T-helper 2 cell treated with Interferon-gamma antibody and Interleukin-4, amounts not matched to agents 100 ng/mL and 5 ng/mL, for 36 hours (primary cell): Measurements from ENCODE around the gene RHD. TPM values are rescaled to one million over a fixed set of nuclear protein-coding genes. Genes with fewer than 3 reads are reported as not detected.
"Not testable (repeated sequence)": the region's sequence is repeated elsewhere in the genome, so short reads cannot be mapped to it uniquely, and the experiment has no call there.

Experiments
- intact Hi-C: fragments of 100-400 bp; cut with micrococcal nuclease; formaldehyde crosslinking; loops from one replicate; pipeline ENCODE4 v1.15.1; 2023
- total RNA-seq: library from RNA; stranded (reverse); gene quantifications from 2 replicates; pipeline ENCODE4 v1.2.3, GENCODE V29; 2022

The RHD gene
- total RNA-seq: not detected in 2 replicates

DNA sequence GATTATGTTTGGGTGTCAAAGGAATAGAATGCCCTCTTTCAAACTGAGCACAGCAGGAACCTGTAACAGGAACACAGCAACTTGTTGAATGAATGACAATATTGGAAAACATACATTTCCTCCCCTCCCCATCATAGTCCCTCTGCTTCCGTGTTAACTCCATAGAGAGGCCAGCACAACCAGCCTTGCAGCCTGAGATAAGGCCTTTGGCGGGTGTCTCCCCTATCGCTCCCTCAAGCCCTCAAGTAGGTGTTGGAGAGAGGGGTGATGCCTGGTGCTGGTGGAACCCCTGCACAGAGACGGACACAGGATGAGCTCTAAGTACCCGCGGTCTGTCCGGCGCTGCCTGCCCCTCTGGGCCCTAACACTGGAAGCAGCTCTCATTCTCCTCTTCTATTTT lies at the start of gene RHD:
Gene RHD, plus strand, starts transcription at position 272 of the 400 bp plus-strand sequence. Its CDS starts 39 bp downstream, at position 311.
- intact Hi-C loops: not testable (repeated sequence)

DNA sequence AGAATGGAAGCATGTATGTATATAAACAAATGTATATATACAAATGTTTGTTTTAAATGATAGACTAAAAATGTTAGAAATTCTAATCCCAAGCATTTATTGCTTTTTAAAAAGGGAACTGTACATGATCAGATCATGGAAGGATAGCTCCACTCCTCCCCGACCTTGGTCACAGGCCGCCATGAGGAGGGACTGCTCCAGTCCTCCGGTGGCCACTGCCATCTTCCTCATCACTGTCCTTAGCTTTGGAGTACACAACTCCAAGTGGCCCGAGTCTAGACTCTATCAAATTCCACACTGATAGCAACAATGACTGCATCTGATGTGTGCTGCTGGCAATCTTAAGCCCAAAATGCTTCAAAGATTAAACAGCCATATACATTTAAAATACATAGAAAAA lies 49.7 kb upstream of the RHD start:
- intact Hi-C loops: no loop called here

DNA sequence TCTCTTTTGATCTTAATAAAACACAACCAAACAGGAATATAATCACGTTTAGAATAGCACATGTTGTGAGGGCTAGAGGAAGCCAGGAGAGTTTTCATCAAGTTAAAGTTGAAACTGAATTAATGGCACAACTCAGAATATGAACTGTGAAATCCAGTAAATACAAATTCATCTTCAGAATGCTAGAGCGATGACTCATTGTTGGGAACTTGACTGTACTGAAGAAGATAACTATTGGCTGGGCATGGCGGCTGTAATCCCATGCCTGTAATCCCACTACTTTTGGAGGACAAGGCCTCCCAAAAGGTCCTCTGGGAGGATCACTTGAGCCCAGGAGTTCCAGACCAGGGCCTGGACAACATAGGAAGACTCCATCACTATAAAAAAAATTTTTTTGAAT lies 48.8 kb upstream of the RHD start:
- intact Hi-C loops: no loop called here

DNA sequence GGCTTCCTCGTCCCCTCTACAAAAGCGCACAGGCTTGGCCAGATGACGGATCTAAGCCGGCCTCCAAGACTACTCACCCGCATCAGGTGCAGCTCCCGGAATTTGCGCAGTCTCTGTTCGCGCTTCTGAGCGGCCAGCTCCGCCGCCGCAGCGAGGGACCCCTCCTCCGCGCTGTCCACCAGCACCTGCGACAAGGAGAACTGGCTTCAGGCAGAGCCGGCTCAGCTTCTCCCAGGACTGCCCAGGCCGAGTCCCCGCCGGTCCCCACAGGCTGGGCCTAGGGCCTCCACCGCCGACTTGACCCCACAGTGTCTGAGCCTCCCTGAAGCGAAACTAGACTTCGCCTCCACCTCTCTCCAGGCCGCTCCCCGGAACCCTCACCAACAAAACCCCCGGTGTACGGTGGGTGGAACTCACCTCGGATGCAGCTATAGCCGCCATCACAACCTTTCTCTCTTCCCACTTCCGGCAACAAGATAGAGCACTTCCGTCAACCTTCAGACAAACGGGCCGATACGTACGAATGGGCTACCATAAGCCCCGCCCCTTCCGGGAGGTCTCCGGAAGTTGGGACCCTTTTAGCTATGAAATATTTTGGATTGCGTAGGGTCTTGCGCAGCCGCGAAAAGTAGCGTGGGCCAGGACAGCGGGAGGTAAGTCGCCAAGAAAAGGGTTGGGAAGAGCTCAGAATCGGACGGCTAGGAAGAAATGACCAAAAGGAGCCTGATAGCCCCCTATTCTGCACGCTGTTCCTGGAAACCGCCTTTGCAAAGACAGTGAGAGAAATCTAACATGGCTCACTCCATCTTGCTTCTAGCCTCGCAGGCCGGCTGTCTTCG lies 40.1 kb upstream of the RHD start, which contains the start of gene SYF2:
Gene SYF2, minus strand, starts transcription at position 476 of the 839 bp plus-strand sequence. Its CDS starts 35 bp downstream, at position 441.
- intact Hi-C loops: loop anchor here (1.0 to 2.0 kb wide), 5 partner anchors 8 to 729 kb away; partner anchors contain the start of genes RCAN3, RSRP1 and SRRM1

DNA sequence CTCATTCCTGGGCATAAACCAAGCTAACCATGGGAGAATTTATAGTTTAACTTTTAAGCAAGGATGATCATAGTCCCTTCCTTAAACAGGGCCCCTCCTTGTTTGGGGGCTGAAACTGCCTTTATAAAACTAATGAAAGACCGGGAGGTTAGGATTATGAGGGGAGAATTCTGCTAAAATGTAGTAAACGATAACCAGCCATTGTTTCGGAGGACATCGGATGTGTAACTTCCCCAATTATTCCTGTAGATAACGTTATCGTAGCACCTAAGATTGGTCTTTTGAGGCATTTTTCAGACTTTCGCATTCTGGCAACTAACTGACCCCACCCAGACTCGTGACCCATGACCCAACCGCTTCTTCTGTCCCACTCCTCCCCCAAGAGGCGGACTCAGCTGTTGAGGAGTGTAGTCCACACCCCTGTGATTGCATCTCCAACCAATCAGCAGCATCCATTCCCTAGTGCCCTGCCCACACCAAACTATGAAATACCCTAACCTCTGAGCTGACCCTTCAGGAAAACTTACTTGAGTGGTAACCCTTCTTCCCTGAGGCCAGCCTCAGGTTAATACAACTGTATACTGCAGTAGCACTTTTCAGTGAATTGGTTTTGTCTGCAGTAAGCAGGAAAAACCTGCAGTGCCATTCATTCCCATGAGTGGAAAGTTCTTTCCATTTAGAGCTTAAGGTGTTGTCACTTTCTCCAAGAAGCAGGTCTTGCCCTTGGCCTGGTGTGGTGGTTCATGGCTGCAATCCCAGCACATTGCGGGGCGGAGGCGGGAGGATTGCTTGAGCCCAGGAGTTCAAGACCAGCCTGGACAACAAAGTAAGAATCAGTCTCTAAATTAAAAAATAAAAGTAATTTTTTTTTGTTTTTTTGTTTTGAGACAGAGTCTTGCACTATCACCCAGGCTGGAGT lies 39.2 kb upstream of the RHD start:
- intact Hi-C loops: loop anchor here (1.0 to 2.0 kb wide), 5 partner anchors 7 to 730 kb away; partner anchors contain the start of genes RCAN3, RSRP1 and SRRM1

DNA sequence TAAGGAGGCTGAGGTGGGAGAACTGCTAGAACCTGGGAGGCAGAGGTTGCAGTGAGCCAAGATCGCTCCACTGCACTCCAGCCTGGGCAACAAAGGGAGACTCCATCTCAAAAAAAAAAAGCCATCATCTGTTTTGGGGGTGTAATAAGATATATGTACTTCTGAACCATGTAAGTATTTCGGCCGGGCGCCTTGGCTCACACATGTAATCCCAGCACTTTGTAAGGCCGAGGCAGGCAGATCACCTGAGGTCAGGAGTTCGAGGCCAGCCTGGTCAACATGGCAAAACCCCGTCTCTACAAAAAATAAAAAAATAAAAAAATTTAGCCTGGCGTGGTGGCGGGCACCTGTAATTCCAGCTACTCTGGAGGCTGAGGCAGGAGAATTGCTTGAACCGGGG lies 36.9 kb upstream of the RHD start:
- intact Hi-C loops: not testable (repeated sequence)

DNA sequence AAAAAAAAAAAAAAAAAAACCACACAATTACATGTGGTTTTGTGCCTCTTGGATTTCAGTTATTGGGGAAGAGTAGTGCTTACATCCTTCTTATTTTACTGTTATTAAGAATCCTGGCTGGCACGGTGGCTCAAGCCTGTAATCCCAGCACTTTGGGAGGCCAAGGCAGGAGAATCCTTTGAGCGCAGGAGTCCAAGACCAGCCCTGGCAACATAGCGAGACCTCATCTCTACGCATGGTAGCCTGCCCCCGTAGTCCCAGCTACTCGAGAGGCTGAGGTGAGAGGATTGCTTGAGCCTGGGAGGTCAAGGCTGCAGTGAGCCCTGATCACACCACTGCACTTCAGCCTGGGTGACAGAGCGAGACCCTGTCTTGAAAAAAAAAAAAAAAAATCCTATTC lies 36.0 kb upstream of the RHD start:
- intact Hi-C loops: not testable (repeated sequence)

DNA sequence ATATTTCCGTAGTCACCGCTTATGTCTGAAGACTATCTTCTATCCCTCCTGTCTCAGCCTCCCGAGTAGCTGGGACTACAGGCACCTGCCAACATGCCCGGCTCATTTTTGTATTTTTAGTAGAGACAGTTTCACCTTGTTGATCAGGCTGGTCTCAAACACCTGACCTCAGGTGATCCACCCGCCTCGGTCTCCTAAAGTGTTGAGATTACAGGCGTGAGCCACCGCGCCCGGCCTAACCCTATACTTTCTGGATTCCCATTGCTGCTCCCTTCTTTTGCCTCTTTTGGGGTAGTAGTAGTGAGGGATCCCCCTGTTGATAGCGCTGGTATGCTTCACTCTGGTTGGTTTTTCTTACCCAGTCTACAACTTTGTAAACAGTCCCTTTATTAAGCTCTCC lies 34.3 kb upstream of the RHD start:
- intact Hi-C loops: no loop called here

DNA sequence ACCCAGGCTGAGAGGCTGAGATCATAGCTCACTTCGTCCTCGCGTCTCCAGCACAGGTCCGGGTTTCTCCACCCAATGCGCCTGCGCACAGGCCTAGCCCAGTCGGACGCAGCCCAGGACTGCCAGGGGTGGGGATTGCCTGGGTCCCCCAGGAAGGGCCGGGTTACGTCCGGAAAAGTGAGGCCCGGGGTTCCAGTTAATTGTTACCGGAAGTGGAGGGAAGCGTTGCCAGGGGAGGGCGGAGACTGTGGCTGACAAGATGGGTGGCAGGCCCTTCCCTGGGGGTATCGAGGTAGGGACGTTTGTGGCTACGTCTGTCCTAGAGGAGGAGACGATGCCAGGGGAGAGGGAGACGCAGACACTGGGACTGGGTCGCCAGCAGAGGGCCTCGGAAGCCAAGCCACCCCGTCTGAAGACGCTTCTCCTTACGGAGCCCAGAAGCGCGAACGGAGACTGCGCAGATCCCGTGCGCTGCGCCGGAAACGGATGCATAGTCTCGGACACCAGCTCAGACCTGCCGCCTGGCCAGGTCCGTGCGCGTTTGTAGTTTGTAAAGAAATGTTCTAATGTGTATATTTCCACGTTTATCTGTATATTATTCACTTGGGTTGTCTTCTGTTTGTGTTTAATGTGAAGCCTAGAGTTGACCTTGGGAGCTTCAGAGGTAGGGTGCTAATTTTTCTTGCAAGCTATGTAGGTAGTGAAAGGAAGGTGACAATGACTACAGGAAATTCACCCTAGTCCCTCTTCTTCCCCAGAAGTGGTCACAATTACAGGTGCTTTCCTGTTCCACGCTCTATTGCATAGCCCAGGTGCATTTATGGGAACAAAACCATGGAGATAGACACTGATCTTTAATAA lies 32.4 kb upstream of the RHD start:
- intact Hi-C loops: loop anchor here (1.0 to 10.0 kb wide), 3 partner anchors 7 to 275 kb away; partner anchors contain the start of genes RSRP1 and SYF2

DNA sequence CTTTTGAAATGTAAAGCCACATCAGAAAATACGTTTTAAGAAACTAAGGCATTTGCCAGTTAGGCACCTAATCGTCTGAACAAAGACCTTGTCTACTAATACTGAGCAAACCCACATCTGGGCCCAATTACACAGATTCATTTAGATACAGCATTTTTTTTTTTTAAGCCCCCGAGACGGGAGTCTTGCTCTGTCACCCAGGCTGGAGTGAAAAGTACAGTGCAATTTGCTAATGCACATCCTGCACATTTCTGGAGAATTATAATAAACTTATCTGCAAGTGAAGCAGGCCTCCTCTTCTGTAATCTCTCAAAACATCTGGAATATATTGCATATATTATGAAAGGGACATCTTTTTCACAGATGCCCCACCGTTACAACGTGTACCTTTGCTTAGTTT lies 28.4 kb upstream of the RHD start:
- intact Hi-C loops: loop anchor here (10.0 kb wide), 1 partner anchor 279 kb away; no protein-coding TSS in a partner anchor

DNA sequence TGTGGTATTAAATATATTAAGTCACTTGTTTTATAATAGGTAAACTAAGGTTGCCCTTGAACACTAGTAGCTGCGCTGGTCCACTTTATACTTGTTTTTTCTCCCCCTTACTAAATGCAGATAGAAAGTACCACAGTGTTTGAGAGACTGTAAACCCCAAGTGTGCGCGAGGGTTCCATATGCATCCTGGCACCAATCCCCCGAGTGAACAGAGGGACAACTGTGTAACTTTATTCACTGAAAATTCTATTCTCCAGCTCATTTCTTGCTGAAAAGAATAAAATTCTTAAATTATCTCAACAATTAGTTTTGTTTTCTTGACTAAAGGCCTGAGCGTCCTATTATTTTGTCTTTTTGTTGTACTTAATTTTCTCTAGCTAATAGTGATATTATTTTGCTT lies 26.9 kb upstream of the RHD start:
- intact Hi-C loops: loop anchor here (5.0 to 10.0 kb wide), 2 partner anchors 92 to 281 kb away; partner anchors contain the start of gene TMEM50A

DNA sequence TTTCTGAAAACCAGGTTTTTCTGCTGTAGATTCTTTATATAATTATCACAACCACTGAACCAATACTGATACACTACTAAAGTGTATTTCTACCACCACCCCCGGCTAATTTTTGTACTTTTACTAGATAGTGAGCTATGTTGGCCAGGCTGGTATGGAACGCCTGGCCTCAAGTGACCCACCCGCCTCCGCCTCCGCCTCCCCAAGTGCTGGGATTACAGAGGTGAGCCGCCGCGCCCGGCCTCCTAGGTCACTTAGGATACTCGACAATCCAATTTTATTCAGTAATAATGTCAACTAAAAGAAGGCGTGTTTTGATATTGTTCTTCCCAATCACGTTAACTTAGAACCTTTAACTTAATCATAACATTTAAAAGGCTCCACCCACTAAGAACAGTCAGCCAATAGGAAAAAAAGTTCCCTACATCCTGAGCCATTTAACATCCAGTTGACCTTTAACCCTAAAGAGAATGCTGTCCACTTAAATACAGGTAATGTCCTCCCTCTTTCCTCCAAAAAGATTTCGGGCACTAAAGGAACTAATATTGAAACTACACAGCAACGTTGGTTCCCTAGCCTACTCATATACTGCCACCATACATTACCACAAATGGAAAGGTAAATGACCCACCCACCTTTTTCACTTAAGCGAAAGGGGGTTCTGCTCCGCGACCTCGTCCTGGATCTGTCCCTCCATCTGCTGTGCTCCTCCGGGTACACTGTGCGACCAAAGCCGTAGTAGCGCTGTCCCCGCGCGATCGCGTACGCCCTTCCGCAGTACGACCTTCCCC lies 26.3 kb upstream of the RHD start:
- intact Hi-C loops: loop anchor here (5.0 to 10.0 kb wide), 2 partner anchors 91 to 281 kb away; partner anchors contain the start of gene TMEM50A

DNA sequence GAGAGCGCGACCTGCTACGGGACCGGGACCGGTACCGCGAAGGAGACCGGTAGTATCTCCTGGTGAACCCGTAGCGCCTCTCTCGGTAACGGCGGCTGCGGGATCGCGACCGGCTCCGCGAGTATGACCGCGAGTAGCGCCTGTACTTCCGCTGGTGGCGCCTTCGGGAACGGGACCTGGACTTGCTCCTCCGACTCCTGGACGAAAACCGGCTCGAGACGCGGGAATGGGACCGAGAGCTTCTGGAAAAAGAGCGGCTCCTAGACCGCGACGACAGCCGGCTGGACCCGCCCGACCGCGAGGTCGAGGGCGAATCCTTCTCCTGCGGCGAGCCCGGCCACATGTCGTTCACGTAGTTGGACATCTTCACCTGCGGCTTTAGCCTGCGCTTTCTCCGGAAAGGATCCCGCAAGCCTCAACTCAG lies 25.7 kb upstream of the RHD start:
- intact Hi-C loops: loop anchor here (1.0 to 10.0 kb wide), 4 partner anchors 7 to 282 kb away; partner anchors contain the start of genes SYF2 and TMEM50A

DNA sequence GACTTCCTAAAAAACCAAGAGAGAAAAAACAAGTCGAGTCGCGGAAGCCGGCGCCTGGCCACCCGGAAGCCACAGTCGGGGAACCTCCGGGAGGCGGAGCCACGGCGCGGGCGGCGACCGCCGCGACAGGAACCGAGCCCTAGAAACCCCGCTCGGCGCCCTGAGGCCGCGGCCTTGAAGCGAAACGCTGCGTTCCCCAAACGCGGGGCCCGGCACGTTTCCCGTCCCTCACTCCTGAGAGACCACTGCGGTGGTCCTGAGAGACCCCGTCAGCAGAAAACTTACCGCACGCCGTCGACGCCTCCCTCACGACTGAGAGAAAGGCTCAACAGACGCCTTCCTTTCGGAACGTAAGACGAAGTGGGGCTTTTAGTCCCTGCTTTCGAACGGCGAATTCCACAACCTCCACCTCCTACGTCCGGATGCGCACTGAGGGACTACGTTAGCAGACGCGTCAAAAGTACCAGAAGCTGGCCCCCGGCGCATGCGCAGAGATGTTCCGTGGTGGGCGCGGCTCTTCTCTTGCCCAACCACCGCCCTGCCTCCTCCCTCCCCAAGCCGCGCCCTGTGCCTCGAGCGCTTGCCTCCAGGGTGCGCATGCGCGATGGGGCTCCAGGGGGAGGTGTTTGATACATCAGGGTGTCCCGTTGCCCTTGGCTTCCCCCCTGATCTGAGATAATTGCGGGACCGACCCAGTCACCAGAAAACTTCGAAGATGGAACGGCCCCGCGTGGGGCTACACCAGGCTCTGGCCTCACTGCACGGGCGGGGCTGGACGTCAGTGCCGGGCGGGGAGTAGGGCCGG lies 25.1 kb upstream of the RHD start, which contains the start of gene RSRP1:
Gene RSRP1, minus strand, starts transcription at position 431 of the 805 bp plus-strand sequence. CDS start 491 bp downstream, outside the sequence.
- intact Hi-C loops: loop anchor here (1.0 to 10.0 kb wide), 4 partner anchors 8 to 282 kb away; partner anchors contain the start of genes SYF2 and TMEM50A

DNA sequence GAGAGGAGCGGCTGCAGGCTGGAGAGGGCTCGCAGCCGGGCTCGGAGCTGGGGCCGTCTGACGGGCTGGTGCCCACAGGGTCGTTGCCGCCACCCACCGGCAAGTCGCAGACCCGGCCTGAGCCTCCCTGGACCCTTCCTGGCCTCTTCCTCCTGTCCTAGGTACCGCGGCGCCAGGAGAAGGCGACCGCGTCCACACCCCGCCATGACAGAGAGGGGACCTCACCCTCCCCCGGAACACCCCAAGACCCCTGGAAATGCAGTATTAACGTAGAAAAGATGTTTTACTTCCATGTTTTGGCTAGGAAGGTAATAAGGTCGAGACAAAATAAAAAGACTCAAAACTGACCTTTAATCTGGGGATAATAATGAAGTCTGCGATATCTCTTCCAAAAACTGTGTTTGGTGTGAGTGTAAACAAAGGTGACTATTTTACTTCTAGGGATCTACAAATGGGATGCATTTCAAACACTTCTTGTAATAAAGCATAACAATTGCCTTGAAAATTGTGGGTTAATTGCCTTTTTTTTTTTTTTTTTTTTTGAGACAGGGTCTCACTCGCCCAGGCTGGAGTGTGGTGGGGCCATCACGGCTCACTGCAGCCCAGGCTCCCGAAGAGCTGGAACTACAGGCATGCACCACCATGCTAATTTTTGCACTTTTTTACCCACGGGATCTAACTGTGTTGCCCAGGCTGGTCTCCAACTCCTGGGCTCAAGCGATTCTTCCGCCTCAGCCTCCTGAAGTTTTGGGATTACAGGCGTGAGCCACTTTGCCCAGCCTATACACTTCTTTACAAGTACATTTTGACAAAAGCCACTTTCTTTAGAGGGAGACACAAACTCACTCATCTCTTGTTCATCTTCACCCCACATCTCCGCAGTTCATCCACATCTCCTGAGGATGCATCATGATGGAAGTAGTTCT lies 24.2 kb upstream of the RHD start:
- intact Hi-C loops: loop anchor here (1.0 to 10.0 kb wide), 4 partner anchors 9 to 283 kb away; partner anchors contain the start of genes SYF2 and TMEM50A

DNA sequence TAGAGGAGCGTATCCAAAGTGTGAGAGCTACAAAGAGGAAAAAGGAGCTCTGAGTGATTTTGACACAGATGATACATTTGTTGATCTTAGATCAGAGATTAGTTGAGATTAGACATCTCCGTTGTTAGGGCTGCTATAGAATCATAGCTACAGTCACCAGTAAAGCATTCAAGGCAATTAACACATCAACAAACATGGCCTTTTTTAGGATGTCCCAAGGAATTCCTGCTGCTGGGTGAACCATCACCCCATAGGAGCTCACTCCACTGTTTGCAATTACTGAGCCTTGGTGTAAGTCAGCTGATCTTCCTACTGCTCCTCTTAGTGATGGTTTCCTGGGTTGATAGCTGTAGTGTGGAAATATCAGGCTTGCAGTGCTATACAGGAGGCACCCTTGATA lies 18.4 kb upstream of the RHD start:
- intact Hi-C loops: no loop called here
